Mucosa of stomach (tissue), 1 donor: ENCODE data around the gene WDR93.

Source experiments
- H3K27me3 ChIP-seq: one replicate; pipeline ENCODE4 v1.7.0; 2013; ENCODE audit warnings: mild to moderate bottlenecking, low read length; ENCODE audit not compliant: control insufficient read depth, insufficient read depth
- H3K36me3 ChIP-seq: one replicate; pipeline ENCODE4 v1.7.0; 2013; ENCODE audit warnings: low read length; ENCODE audit not compliant: control insufficient read depth, insufficient read depth
- H3K4me1 ChIP-seq: one replicate; pipeline ENCODE4 v1.7.0; 2013; ENCODE audit warnings: mild to moderate bottlenecking, low read length; ENCODE audit not compliant: control insufficient read depth, insufficient read depth
- H3K4me3 ChIP-seq: one replicate; pipeline ENCODE4 v1.7.0; 2013; ENCODE audit warnings: low read length
- H3K9ac ChIP-seq: one replicate; pipeline ENCODE4 v1.7.0; 2013; ENCODE audit warnings: mild to moderate bottlenecking, low read length, moderate library complexity
- H3K9me3 ChIP-seq: one replicate; pipeline ENCODE4 v1.7.0; 2013; ENCODE audit warnings: mild to moderate bottlenecking, low read length, moderate library complexity; ENCODE audit not compliant: control insufficient read depth
- donor health status: Pancreatic carcinoma.

The WDR93 gene

GRCh38 chr15:89770041-89770440, 79.4 kb downstream of the WDR93 start:
- Histone ChIP-seq H3K27me3 (no peaks in the 10 kb centered on the region), H3K4me1 (no peaks in the 10 kb centered on the region), H3K4me3 (no peak overlapping the region), H3K9me3 (no peaks in the 10 kb centered on the region), H3K9ac (no peak overlapping the region), H3K36me3 (no peaks in the 10 kb centered on the region)

DNA sequence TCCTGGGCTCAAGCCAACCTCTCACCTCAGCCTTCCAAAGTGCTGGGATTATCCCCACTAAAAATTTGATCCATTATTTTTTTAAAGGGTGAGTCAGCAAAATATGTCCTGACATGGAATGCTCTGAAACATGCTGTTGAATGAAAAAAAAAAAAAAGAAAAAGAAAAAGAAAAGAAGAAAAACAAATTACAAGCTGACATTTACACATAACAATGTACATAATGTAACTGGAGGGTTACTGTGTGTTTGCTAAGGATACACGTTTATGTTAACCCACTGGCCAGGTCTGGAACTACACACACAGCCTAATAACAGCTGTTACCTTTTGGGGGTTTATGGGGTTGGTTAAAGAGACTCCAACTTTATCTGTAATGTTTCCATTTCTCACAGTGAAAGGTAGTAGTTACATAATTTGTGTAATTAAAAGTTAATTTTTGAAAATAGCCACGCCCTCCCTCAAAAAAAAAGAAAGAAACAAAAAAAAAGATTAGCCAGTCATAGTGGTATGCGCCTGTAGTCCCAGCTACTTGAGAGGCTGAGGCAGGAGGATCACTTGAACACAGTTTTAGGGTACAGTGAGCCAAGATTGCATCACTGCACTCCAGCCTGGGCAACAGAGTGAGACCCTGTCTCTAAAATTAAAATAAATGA, 82.4 kb downstream of the WDR93 start:
- Histone ChIP-seq H3K9ac (no peak overlapping the region), H3K9me3 (no peaks in the 10 kb centered on the region), H3K4me3 (no peak overlapping the region), H3K4me1 (peaks cover 7% of the 10 kb centered on the region), H3K36me3 (no peaks in the 10 kb centered on the region), H3K27me3 (peaks cover 7% of the 10 kb centered on the region)

- Histone ChIP-seq H3K4me3 (no peak overlapping the region), H3K27me3 (peaks cover 7% of the 10 kb centered on the region), H3K36me3 (no peaks in the 10 kb centered on the region), H3K9me3 (no peaks in the 10 kb centered on the region), H3K9ac (no peak overlapping the region), H3K4me1 (peaks cover 7% of the 10 kb centered on the region)
Measured at GRCh38 chr15:89774492-89774891, 83.9 kb downstream of the WDR93 start.

DNA sequence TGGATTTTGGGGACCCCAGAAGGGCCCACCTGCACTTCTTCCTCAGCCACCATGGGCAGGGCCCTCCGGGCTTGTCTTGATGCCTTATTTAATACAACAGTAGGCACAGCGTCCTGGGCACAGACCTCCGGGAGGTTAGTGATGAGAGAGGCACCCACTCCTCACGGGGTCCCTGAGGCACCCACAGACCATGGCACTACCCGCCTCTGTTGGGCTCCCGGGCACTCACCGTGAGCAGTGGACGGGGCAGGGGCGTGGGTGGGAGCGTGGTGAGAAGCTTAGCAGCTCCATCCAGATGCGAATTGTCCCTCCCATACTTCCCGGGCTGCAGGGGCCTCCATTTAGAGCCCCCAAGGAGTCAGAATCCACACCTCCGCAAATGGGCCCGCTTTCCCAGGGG, 85.2 kb downstream of the WDR93 start:
- Histone ChIP-seq H3K27me3 (peaks cover 7% of the 10 kb centered on the region), H3K4me1 (peaks cover 7% of the 10 kb centered on the region), H3K4me3 (no peak overlapping the region), H3K9ac (no peak overlapping the region), H3K36me3 (no peaks in the 10 kb centered on the region), H3K9me3 (no peaks in the 10 kb centered on the region)

GRCh38 chr15:89776274-89777072, 85.9 kb downstream of the WDR93 start, which contains the start of gene MESP2:
MESP2 (plus strand) TSS chr15:89776332; CDS start chr15:89776358, 26 bp downstream.
- Histone ChIP-seq H3K4me1 (peaks cover 7% of the 10 kb centered on the region), H3K36me3 (no peaks in the 10 kb centered on the region), H3K4me3 (no peak within 1 kb of the TSS), H3K27me3 (peaks cover 7% of the 10 kb centered on the region), H3K9me3 (no peaks in the 10 kb centered on the region), H3K9ac (no peak within 1 kb of the TSS)

GRCh38 chr15:89777073-89777751, 86.6 kb downstream of the WDR93 start:
- Histone ChIP-seq H3K4me3 (no peak overlapping the region), H3K27me3 (peaks cover 7% of the 10 kb centered on the region), H3K4me1 (peaks cover 10% of the 10 kb centered on the region), H3K36me3 (no peaks in the 10 kb centered on the region), H3K9ac (no peak overlapping the region), H3K9me3 (no peaks in the 10 kb centered on the region)

DNA sequence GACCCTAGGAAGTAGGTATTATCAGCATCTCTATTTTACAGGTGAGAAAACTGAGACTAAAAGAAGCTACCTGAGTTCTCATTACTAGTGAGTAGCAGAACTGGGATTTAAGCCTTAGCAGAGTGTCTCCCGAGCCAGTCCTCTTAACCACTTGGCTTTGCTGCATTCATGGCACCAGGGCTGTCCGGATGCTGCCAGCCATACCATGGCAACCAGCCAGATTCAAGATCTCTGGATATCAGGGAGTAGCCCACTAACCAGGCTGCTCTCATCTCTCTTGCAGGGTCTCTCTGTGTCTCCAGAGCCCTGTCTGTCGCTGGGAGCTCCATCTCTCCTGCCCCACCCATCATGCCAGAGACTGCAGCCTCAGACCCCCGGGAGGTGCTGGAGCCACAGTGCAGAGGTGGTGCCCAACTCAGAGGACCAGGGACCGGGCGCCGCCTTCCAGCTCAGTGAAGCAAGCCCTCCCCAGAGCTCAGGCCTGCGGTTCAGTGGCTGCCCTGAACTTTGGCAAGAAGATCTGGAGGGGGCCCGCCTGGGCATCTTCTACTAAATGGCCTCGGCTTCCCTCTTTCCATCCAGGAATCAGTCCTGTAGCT, 87.3 kb downstream of the WDR93 start:
- no peak overlapping the region for H3K4me3 ChIP-seq
- no peaks in the 10 kb centered on the region for H3K9me3 ChIP-seq
- peaks cover 7% of the 10 kb centered on the region for H3K27me3 ChIP-seq
- H3K4me1 ChIP-seq = peaks cover 10% of the 10 kb centered on the region
- H3K36me3 ChIP-seq = no peaks in the 10 kb centered on the region
- H3K9ac ChIP-seq = no peak overlapping the region

DNA sequence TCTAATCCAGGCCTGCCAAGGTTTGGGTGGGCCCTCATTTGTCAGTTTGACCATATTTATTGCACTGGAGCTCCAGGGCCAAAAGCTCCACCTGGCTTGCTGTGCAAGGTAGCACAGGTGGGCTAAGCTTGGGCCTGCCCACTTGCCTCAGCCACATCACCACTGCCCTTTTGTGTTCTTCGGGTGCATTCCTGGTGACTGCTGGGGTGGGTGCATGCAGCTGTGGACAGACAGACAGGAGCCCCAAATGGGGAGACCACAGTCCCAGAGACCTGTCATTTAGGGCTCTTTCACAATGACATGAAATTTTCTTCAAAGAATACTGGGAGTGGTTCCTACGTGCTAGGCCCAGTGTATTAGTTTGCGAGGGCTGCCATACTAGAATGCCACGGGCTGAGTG, 88.2 kb downstream of the WDR93 start:
- no peak overlapping the region for H3K4me3 ChIP-seq
- H3K9ac ChIP-seq = no peak overlapping the region
- H3K9me3 ChIP-seq = no peaks in the 10 kb centered on the region
- H3K27me3 ChIP-seq = peaks cover 7% of the 10 kb centered on the region
- H3K4me1 ChIP-seq = peaks cover 16% of the 10 kb centered on the region
- no peaks in the 10 kb centered on the region for H3K36me3 ChIP-seq

GRCh38 chr15:89780601-89781000, 90.0 kb downstream of the WDR93 start:
- Histone ChIP-seq H3K9ac (no peak overlapping the region), H3K36me3 (no peaks in the 10 kb centered on the region), H3K27me3 (peaks cover 7% of the 10 kb centered on the region), H3K4me1 (peaks cover 33% of the 10 kb centered on the region), H3K4me3 (no peak overlapping the region), H3K9me3 (no peaks in the 10 kb centered on the region)

- Histone ChIP-seq H3K36me3 (no peaks in the 10 kb centered on the region), H3K9me3 (no peaks in the 10 kb centered on the region), H3K9ac (no peak overlapping the region), H3K27me3 (peaks cover 5% of the 10 kb centered on the region), H3K4me3 (no peak overlapping the region), H3K4me1 (peaks cover 32% of the 10 kb centered on the region)
Measured at GRCh38 chr15:89781055-89781454, 90.4 kb downstream of the WDR93 start.

DNA sequence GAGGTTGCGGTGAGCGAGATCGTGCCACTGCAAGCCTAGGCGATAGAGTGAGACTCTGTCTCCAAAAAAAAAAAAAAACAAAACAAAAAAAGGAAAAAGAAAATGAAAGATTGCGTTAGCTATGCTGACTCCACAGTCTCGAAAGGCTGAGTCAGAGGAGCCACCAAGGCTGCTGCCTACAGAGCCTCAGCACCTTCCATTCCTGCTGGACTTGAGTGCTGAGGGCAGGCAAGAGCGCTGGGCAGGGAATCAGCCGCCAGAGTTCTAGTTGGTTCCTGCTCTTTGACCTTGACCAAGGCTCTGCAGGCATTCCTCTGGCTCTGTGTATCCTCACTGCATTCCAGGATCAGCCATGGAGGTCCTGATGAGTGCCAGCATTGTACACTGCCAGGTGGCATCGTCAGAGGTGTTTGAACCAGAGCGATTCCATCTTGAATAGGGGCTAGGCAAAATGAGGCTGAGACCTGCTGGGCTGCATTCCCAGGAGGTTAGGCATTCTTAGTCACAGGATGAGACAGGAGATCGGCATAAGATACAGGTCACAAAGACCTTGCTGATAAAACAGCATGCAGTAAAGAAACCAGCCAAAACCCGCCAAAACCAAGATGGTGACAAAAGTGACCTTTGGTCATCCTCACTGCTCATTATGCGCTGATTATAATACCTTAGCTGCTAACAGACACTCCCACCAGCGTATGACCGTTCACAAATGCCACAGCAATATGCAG, 91.4 kb downstream of the WDR93 start:
- Histone ChIP-seq H3K36me3 (no peaks in the 10 kb centered on the region), H3K9ac (no peak overlapping the region), H3K4me3 (no peak overlapping the region), H3K27me3 (peaks cover under 1% of the 10 kb centered on the region), H3K9me3 (no peaks in the 10 kb centered on the region), H3K4me1 (peaks cover 28% of the 10 kb centered on the region)
